Neuronal stem cell (in vitro differentiated cells): ENCODE data around the gene WNT3A.

Source experiments
- DNase-seq: peaks from one replicate; pipeline ENCODE4 v3.0.0-alpha.2; 2013; ENCODE audit warnings: low spot score
- H2AFZ ChIP-seq: one replicate; pipeline ENCODE4 v1.6.1; 2013; ENCODE audit warnings: mild to moderate bottlenecking, low read length, inconsistent platforms
- H2AK5ac ChIP-seq: 2 replicates; pipeline ENCODE4 v1.6.1; 2013; ENCODE audit warnings: low read depth, mild to moderate bottlenecking, inconsistent platforms, low read length, moderate library complexity, mixed read lengths
- H2BK120ac ChIP-seq: 2 replicates; pipeline ENCODE4 v1.6.1; 2013; ENCODE audit warnings: low read depth, mild to moderate bottlenecking, inconsistent platforms, low read length, moderate library complexity, mixed read lengths
- H2BK12ac ChIP-seq: one replicate; pipeline ENCODE4 v1.6.1; 2013; ENCODE audit warnings: low read length, inconsistent platforms
- H2BK15ac ChIP-seq: 2 replicates; pipeline ENCODE4 v1.6.1; 2013; ENCODE audit warnings: mild to moderate bottlenecking, low read length, inconsistent platforms, mixed read lengths
- H2BK5ac ChIP-seq: one replicate; pipeline ENCODE4 v1.6.1; 2013; ENCODE audit warnings: inconsistent platforms, mild to moderate bottlenecking, low read length, moderate library complexity
- H3K14ac ChIP-seq: one replicate; pipeline ENCODE4 v1.6.1; 2013; ENCODE audit warnings: low read length, inconsistent platforms
- H3K18ac ChIP-seq: 2 replicates; pipeline ENCODE4 v1.6.1; 2013; ENCODE audit warnings: low read length, inconsistent platforms
- H3K23ac ChIP-seq: 2 replicates; pipeline ENCODE4 v1.6.1; 2013; ENCODE audit warnings: low read depth, mild to moderate bottlenecking, mixed read lengths, low read length, inconsistent platforms; ENCODE audit not compliant: poor library complexity
- H3K27ac ChIP-seq: replicated peaks from 3 replicates; pipeline ENCODE4 v1.5.1; 2013; ENCODE audit warnings: low read length, inconsistent platforms
- H3K27me3 ChIP-seq, 3 experiments: 2 replicates each; pipeline ENCODE4 v1.6.1; 2013; ENCODE audit warnings: low read length in 3 of 3, mild to moderate bottlenecking in 2 of 3, inconsistent platforms in 1 of 3, low read depth in 1 of 3, mixed read lengths in 1 of 3, moderate library complexity in 1 of 3; ENCODE audit not compliant: control insufficient read depth in 3 of 3, insufficient read depth in 3 of 3
- H3K36me3 ChIP-seq, 2 donors: replicated peaks in 1 of 2; 2 replicates each; pipeline ENCODE4 v1.6.1; 2013; ENCODE audit warnings: low read length in 2 of 2; ENCODE audit not compliant: control insufficient read depth in 2 of 2, insufficient read depth in 2 of 2
- H3K4ac ChIP-seq: 2 replicates; pipeline ENCODE4 v1.6.1; 2013; ENCODE audit warnings: inconsistent platforms, mild to moderate bottlenecking, low read length, moderate library complexity
- H3K4me1 ChIP-seq, 2 donors: 1 replicate in 1 of 2; 2 replicates in 1 of 2; pipeline ENCODE4 v1.6.1; 2013; ENCODE audit warnings: low read length in 2 of 2, low read depth in 1 of 2; ENCODE audit not compliant: control insufficient read depth in 2 of 2, insufficient read depth in 1 of 2
- H3K4me2 ChIP-seq: one replicate; pipeline ENCODE4 v1.6.1; 2013; ENCODE audit warnings: mild to moderate bottlenecking, low read length, inconsistent platforms; ENCODE audit not compliant: insufficient read depth, poor library complexity, severe bottlenecking
- H3K4me3 ChIP-seq, 2 donors: 2 replicates each; pipeline ENCODE4 v1.5.1; 2013; ENCODE audit warnings: low read length in 2 of 2, mild to moderate bottlenecking in 2 of 2, inconsistent platforms in 1 of 2, moderate library complexity in 1 of 2
- H3K79me1 ChIP-seq: one replicate; pipeline ENCODE4 v1.6.1; 2013; ENCODE audit warnings: low read depth, mild to moderate bottlenecking, inconsistent platforms, low read length, moderate library complexity
- H3K9ac ChIP-seq: one replicate; pipeline ENCODE4 v1.6.1; 2013; ENCODE audit warnings: mild to moderate bottlenecking, low read depth, low read length, inconsistent platforms; ENCODE audit not compliant: poor library complexity
- H3K9me3 ChIP-seq, 2 donors: replicated peaks in 1 of 2; 2 replicates each; pipeline versions ENCODE3 to v1.6.1; 2013; ENCODE audit warnings: low read length in 2 of 2, mild to moderate bottlenecking in 2 of 2, inconsistent platforms in 1 of 2, low read depth in 1 of 2, mixed read lengths in 1 of 2, moderate library complexity in 1 of 2; ENCODE audit not compliant: control insufficient read depth in 2 of 2, insufficient read depth in 1 of 2
- H4K8ac ChIP-seq: one replicate; pipeline ENCODE4 v1.6.1; 2013; ENCODE audit warnings: low read depth, mild to moderate bottlenecking, inconsistent platforms, low read length, moderate library complexity
- H4K91ac ChIP-seq: one replicate; pipeline ENCODE4 v1.6.1; 2013; ENCODE audit warnings: low read length, low read depth, mild to moderate bottlenecking, inconsistent platforms; ENCODE audit not compliant: poor library complexity
- WGBS, 2 donors: extraction: QIAGEN DNeasy Blood & Tissue Kit; methylation state at CpG; one replicate each; pipeline ENCODE4 v1.1.7; 2013; ENCODE audit warnings: missing lambda C conversion rate in 2 of 2, mixed read lengths in 1 of 2; ENCODE audit not compliant: insufficient read length in 2 of 2, insufficient replicate concordance in 1 of 2; ENCODE audit errors: extremely low coverage in 2 of 2; 5-methylcytosine and 5-hydroxymethylcytosine counted together

Gene WNT3A

DNA sequence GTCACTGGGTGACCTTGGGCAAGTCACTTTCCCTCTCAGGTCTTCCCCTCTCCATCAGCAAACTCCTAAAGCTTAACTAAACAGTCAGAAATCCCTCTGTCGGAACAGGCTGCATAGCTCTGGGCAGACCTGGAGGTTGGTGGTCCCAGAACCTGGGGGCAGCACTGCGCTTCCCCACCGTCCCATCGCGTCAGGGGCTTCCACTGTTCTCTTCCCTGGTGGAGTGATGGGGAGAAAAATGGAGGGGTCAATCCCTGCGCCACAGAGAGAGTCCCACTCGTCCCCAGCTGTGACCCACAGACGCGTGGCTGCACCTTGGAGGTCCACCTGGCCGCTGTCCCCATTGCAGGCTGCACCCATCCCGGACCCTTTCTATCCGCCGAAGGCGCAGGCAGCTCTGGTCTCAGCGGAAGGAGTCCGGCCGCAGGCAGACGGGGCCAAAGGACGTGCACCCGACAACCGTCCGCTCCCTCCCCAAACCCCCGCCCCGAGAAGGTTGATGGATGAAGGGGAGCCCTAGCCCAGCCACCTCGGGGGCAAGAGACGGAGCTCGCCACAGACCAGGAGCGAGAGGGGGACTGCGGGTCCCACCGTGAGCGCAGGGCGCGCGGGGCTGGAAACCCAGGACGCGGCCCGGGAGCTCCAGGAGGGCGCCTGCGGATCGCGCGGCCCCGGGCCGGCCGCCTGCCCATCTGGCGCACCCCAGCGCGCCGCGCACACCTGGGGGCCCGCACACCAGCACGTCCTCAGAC lies 588 bp upstream of the WNT3A start:
- Histone ChIP-seq H2BK12ac (no peak overlapping the region), H3K23ac (peak overlapping the region; percentile 68), H2BK15ac (no peak overlapping the region), H3K18ac (peak overlapping the region; percentile 52), H2AK5ac (peak overlapping the region; percentile 81), H3K4me3 (peak overlapping the region in 1 of 2 donors; percentile 49), H3K27ac (no peak overlapping the region), H3K4me2 (peak overlapping the region; percentile 60), H3K14ac (no peak overlapping the region), H3K79me1 (no peaks in the 10 kb centered on the region), H4K8ac (no peak overlapping the region), H2BK120ac (no peak overlapping the region), H4K91ac (no peak overlapping the region), H3K36me3 (no peaks in the 10 kb centered on the region), H3K4me1 (peaks cover 0 to 9% of the 10 kb centered on the region in 2 donors), H3K27me3 (peaks cover 52 to 94% (median 85%) of the 10 kb centered on the region in 3 experiments), H3K9ac (peak overlapping the region; percentile 67), H2AFZ (no peak overlapping the region), H3K4ac (no peak overlapping the region), H2BK5ac (peak overlapping the region; percentile 56), H3K9me3 (no peaks in the 10 kb centered on the region)
- DNase-seq, result no peak
- WGBS, 2 donors, result no CpG with 5 or more reads among the region's 52 CpGs

DNA sequence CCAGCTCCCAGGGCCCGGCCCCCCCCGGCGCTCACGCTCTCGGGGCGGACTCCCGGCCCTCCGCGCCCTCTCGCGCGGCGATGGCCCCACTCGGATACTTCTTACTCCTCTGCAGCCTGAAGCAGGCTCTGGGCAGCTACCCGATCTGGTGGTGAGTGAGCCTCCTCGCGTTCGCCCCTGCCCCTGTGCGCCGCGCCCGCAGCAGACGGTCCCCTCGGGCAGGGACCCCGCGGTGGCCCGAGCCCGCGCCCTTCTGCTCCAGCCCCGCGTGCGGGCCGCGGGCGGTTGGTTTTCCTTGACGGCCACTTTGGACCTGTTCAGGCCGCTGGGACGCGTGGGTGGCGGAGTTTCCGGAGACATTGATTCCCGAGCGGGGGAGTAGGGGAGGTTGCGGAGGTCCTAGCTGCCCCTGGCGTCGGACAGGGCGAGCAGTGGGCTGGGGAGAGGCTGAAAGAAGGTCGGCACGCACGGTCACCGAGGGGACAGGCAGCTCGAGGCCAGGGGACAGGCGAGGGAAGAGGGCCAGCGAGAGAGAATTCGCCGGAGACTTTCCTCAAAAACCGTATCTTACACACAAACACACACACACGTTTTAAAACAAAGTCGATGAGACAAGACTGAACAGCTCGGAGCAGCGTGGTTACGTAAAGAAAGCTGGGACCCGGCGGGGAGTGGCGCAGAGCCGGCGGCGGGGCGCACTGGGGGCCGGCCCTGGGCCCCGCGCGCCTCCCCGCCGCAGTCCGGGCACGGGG lies 427 bp downstream of the WNT3A start:
- Histone ChIP-seq H3K36me3 (no peaks in the 10 kb centered on the region), H2BK15ac (no peak overlapping the region), H3K27me3 (peaks cover 52 to 97% (median 86%) of the 10 kb centered on the region in 3 experiments), H3K4me1 (peaks cover 0 to 9% of the 10 kb centered on the region in 2 donors), H3K23ac (peak overlapping the region; percentile 82), H3K27ac (no peak overlapping the region), H2BK120ac (no peak overlapping the region), H3K9ac (no peak overlapping the region), H3K9me3 (no peaks in the 10 kb centered on the region), H2AFZ (peak overlapping the region; percentile 68), H3K18ac (peak overlapping the region; percentile 85), H3K4ac (no peak overlapping the region), H3K4me3 (peak overlapping the region in 1 of 2 donors; percentile 57), H3K14ac (no peak overlapping the region), H2BK5ac (no peak overlapping the region), H4K91ac (no peak overlapping the region), H3K4me2 (peak overlapping the region; percentile 60), H3K79me1 (no peaks in the 10 kb centered on the region), H2AK5ac (peak overlapping the region; percentile 86), H4K8ac (no peak overlapping the region), H2BK12ac (no peak overlapping the region)
- WGBS, 2 donors, result no CpG with 5 or more reads among the region's 77 CpGs
- no peak for DNase-seq

DNA sequence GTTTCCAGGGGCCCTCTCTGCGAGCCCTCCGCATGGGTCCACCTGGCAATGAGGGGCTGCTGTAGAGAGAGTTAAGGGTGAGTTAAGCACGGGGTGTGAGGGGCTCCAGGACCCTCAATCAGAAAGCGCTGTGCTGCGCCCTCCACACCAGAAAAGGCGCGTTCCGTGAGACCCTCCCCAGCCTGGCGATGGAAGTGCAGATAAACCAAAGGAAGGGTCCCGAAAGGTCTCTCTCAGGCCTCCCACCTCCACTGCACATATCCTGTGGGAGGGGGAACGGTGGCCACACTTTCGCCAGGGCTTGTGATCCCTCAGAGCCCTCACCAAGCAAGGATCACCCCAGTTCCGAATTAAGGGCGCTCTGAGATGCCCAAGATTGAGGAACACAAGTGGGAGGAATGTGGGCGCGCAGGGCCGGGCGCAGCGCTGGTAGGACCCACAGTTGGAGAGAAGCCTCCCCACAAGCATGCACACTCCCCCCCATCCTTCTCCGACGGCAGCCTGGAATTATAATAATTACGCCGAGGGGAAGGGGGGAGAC lies 1.1 kb downstream of the WNT3A start:
- no peak overlapping the region for H2BK120ac ChIP-seq
- peaks cover 0 to 9% of the 10 kb centered on the region in 2 donors for H3K4me1 ChIP-seq
- H3K27me3 ChIP-seq, result peaks cover 52 to 98% (median 89%) of the 10 kb centered on the region in 3 experiments

More for the DNA sequence above, 1.1 kb downstream of the WNT3A start:
- Histone ChIP-seq H3K14ac (no peak overlapping the region), H2AK5ac (peak overlapping the region; percentile 86), H3K79me1 (no peaks in the 10 kb centered on the region), H4K91ac (no peak overlapping the region), H3K4me3 (peak overlapping the region in 1 of 2 donors; percentile 17), H3K4ac (no peak overlapping the region), H3K36me3 (no peaks in the 10 kb centered on the region), H2BK12ac (peak overlapping the region; percentile 30), H4K8ac (no peak overlapping the region), H3K9me3 (no peaks in the 10 kb centered on the region), H3K4me2 (peak overlapping the region; percentile 60), H3K27ac (no peak overlapping the region), H3K9ac (no peak overlapping the region), H2AFZ (no peak overlapping the region), H3K18ac (peak overlapping the region; percentile 36), H2BK5ac (no peak overlapping the region), H3K23ac (peak overlapping the region; percentile 59), H2BK15ac (no peak overlapping the region)
- no peak for DNase-seq
- WGBS, 2 donors, result no CpG with 5 or more reads among the region's 23 CpGs
